Cardiac septum (tissue), 1 donor: ENCODE measurements around the gene GPI. TPM values are rescaled to one million over a fixed set of nuclear protein-coding genes. Genes with fewer than 3 reads are reported as not detected.
"Not testable (repeated sequence)": the region's sequence is repeated elsewhere in the genome, so short reads cannot be mapped to it uniquely, and the experiment has no call there.

Experiments used
- DNase-seq: peaks from one replicate; pipeline ENCODE4 v3.0.0-alpha.2; 2020; ENCODE audit warnings: low spot score
- intact Hi-C: fragments of 100-400 bp; cut with DNase I; formaldehyde crosslinking; loops from one replicate; pipeline ENCODE4 v1.14.0; 2022
- long read RNA-seq: library from polyadenylated mRNA; unstranded; transcript quantifications from one replicate; pipeline ENCODE4 v2.0.0, GENCODE V29; 2021
- total RNA-seq: library from RNA; stranded (reverse); fragmentation: NEBNext Ultra II Directional; extraction: Animal tissue kit (Norgen Biotek cat#: 25700); gene quantifications from one replicate; pipeline ENCODE4 v1.2.1, GENCODE V29; 2021
- donor health status: DM: no; HTN: no; CAD: no.

Gene GPI
- total RNA-seq: 512 TPM
- long read RNA-seq, full-length matches to known transcripts: 472 of 622 reads
- long read RNA-seq, partial matches to known transcripts: 116 of 622 reads
- long read RNA-seq, other reads (novel, unspliced or antisense): 34 of 622 reads

DNA sequence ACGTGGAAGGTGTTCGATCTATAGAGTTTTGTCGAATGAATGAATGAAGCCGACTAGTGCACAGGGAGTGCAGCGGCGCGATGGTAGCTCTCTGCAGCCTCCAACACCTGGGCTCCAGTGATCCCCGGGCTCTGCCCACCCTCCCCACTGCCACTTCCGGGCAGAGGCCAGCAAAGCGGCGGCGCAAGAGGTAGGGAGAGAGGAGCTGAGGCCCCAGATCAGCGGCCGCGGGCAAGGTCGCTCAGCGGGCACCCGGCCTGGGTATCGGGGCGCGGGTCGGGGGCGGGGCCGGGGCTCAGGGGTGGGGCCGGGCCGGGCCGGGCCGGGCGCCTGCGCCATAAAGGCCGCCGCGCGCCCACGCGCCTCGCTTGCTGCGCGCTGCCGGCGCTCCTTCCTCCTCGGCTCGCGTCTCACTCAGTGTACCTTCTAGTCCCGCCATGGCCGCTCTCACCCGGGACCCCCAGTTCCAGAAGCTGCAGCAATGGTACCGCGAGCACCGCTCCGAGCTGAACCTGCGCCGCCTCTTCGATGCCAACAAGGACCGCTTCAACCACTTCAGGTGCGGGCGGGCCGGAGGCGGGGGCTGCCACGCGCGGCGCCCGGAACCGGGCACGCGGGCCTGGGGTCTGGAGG lies at the start of gene GPI:
TSS of gene GPI (plus strand) at position 367 of the 633 bp plus-strand sequence. CDS start at position 438, 71 bp downstream.
- peak; percentile 88 for DNase-seq
- intact Hi-C loops: loop anchor here (2.0 kb wide), 1 partner anchor 66 kb away; no protein-coding TSS in a partner anchor

DNA sequence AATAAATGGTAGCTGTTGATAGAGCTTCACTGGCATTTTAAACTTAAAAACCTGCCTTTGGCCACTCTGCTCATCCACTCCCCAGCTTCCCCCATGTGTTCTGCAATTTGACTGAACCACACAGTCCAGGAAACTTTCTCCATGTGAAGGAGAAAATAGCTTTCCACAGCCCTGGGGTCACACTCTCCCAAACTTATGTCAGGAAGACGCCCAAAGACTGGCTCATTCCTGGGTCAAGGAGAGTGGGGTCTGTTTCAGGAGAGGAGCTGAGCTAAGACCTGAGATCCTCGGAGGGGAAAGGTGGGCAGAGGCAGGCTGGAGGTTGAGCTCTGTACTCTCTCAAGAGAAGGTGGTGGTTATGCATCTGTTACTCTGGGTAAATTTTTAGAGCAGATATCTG lies 48.7 kb upstream of the GPI start:
- no peak for DNase-seq
- intact Hi-C loops: loop anchor here (5.0 kb wide), 1 partner anchor 44 kb away; no protein-coding TSS in a partner anchor

DNA sequence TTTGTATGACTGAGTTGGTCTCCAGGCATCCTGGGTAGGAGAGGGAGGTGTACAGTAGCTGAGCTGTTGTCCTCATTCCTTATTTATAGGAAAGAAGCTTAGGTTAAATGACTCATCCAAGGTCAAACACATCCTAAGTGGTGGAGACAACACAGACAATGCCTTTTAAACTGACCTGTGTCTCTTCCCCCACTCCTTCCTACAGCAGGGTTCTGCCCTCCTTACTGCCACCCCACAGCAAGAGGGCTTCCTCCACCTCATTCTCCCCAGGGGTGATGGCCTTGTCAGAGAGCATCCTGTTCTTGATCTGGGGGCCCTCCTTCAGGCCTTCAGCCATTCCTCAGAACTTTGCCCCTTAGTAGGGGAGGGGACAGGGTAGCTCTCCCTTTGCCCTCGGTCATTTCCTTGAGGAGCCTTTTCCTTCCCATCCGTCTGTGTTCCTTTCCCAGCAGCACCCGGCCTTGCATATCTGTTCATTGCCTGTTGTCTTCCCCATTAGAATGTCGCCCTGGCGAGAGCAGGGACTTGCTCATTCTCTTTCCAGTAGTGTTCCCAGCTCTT lies 48.2 kb upstream of the GPI start:
- DNase-seq: no peak
- intact Hi-C loops: loop anchor here (5.0 kb wide), 1 partner anchor 45 kb away; no protein-coding TSS in a partner anchor

DNA sequence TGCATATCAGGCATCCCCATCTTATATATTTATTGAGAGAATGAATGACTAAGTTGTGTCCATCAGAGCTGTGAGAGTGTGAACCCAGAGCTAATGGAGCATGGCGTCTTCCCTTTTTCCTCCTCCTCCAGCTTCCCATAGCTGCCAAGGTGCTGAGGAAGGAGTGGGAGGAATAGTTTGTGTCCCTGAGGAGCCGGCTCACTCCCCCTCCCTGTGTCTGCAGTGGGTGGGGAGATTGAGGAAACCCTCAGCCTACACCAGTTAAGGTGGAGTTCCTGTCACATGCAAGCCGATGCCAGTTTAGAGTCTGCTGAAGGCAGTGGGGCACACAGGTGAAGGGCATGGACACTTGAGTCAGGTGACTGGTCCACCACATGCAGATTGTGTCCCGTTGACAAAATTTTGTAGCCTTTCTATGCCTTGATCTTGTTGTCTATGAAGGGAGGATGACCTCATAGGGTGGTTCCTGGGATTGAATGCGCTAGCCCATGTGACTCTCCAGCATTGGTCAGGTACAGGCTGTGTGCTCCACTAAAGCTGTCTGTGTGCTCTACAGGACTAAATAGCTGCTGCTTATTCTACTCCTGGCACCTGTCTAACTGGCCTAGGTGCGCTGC lies 47.6 kb upstream of the GPI start:
- intact Hi-C loops: loop anchor here (5.0 kb wide), 1 partner anchor 45 kb away; no protein-coding TSS in a partner anchor
- no peak for DNase-seq

DNA sequence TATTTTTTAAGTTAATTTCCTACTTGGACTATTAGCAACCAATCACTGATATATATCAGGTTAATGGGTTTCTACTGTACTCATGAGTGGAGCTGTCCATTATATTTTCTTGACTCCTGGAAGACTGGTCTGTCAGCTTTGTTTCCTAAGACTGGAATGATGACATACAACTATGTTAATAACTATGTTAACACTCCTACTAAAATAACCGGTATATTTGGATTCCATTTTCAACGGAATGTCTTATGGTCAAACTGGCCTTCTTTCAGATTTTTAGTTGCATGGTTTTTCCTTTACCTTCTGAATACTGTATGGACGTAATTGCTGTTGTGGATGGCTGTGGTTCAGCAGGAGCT lies 45.8 kb upstream of the GPI start:
- intact Hi-C loops: loop anchor here (5.0 kb wide), 1 partner anchor 47 kb away; no protein-coding TSS in a partner anchor
- DNase-seq: no peak

DNA sequence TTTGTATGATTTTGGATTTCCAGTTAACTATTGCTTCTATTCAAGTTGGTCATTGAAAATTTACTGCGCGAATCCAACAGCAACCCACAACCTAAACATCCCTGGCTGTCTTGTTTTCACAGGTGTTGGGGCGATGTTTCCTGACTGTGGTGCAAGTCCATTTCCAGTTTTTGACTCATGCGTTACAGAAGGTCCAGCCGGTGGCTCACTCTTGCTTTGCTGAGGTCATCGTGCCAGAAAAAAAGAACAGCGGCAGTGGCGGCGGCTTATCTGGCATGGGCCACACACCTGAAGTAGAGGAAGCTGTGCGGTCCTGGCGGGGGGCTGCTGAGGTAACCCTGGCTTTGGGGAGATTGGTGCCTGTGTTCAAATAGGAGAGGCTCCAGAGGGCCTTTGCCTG lies 45.2 kb upstream of the GPI start:
- no peak for DNase-seq

DNA sequence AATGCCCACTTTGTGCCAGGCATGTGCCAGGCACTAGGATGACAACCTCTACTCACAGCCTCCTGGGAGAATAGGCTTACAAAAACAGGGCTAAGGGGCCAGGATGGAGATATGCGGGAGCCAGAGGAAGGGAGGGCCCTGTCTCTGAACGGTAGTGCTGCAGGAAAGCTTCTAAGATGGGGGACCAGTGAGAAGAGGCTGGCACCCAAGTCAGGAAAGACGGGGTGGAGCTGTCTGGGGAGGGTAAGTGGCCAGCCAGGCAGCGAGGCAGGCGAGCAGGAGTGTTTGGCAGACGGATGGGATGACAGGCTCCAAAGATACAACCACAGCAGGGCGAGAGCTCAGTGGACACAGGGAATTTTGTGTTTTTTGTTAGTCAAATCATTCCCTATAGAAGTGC lies 44.7 kb upstream of the GPI start:
- intact Hi-C loops: no loop called here
- DNase-seq: no peak

More for the DNA sequence above, 45.2 kb upstream of the GPI start:
- intact Hi-C loops: loop anchor here (5.0 kb wide), 1 partner anchor 47 kb away; no protein-coding TSS in a partner anchor

DNA sequence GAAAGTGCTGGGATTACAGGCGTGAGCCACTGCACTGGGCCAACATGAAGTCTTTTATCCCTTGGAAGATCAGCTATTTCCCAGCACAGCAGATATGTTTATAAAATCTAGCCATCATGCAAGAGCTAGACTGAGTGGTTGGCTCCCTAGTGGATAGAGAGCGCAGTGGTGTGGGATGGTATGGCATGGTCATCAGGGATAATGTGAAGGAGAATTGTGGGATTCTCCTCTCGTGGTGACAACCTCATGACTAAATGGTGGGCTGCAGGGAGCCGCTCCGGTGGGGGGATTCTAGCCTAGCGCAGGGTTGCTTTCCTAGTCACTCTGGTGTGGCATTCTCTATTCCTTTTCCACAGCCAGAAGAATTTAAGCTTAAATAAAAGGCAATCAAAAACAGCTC lies 43.3 kb upstream of the GPI start:
- no peak for DNase-seq
- intact Hi-C loops: no loop called here

DNA sequence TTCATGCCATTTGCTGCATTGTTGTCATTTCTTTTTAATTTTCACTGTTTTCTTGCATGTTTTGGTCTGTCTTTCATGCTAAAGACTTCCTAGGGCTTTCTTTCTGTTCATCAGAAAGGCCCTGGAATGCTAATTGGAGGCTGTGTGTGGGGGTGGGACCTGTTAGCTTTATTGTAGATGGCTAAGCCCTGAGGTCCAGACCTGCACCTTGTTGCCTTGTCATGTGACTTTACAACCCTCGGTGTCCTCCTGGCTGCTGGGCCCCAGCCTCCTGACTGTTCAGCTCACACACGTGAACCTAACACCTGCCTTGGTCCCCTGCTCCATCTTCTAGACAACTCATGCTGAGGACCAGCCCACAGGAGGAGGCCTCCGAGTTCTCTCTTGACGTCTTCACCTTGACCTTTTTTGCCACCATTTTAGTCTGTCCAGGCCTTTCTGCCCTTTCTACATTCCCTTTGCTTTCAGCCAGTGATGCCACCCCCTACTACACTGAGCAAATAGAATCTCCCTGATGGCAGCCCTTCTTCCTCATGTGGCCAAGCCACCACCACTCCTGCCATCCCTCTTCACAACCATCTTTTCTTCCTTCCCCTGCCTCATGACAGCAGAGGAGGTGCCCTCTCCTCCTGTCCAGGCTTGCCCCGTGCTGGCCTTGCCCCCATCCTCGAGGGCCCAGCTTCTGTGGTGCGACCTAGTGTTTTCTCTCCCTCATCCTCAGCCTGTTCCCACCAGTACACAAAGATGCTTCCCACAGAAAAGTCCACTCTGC lies 41.4 kb upstream of the GPI start:
- intact Hi-C loops: no loop called here

DNA sequence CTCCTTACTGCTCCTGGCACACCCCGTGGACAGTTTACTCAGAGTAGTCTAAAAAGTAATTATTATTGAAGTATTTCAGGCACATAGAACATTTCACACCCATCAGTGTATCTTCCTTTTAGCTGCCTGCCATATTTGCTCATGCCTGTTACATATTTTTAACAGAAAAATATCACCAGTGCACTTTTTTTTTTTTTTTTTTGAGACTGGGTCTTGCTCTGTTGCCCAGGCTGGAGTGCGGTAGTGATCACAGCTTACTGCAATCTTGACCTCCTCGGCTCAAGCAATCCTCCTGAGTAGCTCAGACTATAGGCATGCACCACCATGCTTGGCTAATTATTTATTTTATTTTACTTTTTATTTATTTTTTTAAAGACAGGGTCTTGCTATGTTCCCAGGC lies 40.7 kb upstream of the GPI start:
- intact Hi-C loops: no loop called here
- no peak for DNase-seq

More for the DNA sequence above, 41.4 kb upstream of the GPI start:
- DNase-seq: no peak

DNA sequence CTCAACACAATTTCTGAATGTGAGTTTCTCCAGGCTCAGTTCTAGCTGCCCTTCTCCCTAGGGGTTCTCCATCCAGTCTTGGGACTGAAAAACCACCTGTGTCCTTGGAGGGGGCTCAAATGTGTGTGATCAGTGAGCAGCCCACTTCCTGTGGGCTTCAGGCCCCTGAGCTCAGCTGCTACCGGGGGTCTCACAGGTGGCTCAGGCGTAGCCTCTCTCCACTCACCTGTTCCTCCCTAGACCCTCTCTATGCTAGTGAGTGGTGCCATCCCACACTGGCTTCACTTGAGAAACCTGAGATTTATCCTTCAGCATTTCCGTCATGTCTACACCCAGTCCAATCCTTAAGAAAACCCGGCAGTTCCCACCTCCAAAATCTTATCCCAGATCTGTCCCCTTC lies 39.8 kb upstream of the GPI start:
- DNase-seq: no peak
- intact Hi-C loops: no loop called here

DNA sequence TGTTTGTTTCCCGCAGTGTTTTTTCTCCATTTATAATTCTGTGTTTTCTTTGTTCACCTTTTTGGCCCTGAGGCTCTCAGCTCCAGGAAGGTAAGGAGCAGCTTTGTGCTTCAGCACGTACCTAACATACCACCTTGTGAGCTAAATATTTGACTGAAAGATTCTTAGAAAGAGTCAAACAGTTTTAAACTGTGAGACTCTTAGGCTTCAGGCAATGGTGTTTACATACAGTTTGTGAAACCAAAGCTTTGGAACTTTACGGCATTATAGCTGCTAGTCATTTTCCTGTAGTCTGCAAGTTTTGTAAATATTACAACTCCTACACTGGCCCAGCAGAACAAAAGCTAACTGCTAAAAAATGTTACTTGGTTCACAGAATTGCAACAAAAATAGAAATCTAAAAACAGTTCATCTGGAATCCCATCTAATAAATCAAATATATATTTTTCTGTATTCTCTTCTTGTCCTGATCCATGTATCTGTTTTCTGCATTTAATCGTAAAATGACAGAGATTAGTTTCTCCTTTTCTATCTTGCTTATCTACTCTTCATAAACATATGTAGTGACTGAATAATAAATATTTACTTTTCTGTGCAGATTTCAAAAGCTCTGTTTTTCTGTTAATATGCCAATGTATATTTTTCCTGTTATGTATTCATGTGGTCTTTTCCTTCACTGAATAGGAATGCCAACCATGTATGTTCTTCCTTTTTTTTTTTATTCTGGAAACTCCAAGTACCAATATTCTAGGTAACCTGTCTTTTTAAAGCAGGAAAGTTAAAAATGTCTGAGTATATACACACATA lies 38.8 kb upstream of the GPI start:
- intact Hi-C loops: no loop called here
- no peak for DNase-seq

DNA sequence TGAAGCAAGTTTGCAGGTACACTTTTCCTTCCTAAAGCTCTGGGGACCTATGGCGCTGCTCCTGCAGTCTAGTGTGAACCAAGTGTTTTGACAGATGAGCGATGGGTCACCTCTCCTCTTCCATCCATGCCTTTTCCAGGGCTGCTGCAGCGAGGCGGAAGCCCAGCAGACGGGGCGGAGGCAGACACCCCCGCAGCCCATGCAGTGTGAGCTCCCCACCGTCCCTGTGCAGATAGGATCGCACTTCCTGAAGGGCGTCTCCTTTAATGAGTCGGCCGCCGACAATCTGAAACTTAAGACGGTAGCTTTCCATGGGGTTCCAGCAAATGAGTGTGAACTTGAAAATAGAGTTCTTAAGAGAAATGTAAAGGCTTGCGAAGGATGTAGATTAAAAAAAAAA lies 37.1 kb upstream of the GPI start:
- DNase-seq: no peak

DNA sequence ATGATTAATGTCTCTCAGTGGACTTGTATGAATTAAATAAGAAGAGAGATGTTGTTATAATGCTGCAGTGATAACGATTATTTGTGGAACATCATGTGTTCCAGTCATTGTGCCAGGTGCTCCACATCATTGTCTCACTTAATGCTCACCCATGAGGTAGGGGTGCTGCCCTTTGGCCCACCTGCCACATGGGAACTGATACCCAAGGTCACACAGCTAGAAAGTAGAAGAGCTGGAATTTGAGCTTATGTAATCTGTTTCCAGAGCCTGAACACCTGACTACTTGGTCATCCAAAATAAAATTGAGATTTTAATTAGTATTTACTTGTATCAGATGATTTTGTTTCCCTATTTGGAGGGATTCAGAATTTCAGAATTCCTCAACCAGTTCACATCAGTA lies 36.0 kb upstream of the GPI start:
- intact Hi-C loops: no loop called here
- DNase-seq: no peak

More for the DNA sequence above, 37.1 kb upstream of the GPI start:
- intact Hi-C loops: no loop called here

DNA sequence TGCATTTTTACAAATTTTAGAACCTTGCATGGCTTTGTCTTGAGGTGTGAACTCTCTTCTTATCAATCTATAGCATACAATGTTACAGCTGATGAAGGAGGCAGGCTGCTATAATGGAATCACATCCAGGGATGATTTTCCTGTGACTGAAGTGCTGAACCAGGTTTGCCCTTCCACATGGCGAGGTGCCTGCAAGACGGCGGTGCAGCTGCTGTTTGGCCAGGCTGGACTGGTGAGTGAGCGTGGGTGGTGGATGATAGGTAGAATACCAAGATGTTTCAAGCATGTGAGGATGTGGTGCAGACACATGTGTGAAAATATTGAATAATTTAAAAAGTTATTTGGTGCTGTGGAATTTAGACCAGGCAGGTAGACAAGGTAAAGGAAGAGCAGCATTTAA lies 34.9 kb upstream of the GPI start:
- DNase-seq: no peak
- intact Hi-C loops: no loop called here

DNA sequence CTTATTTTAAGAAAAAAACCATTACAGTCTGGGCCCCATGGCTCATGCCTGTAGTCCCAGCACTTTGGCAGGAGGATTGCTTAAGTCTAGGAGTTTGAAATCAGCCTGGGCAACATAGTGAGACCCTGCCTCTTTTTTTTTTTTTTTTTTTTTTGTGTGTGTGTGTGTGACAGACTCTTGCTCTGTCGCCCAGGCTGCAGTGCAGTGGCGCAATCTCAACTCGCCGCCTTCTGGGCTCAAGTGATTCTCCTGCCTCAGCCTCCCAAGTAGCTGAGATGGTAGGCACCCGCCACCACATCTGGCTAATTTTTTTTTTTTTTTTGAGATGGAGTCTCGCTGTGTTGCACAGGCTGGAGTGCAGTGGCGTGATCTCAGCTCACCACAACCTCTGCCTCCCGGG lies 34.4 kb upstream of the GPI start:
- intact Hi-C loops, DNase-seq: not testable (repeated sequence)

DNA sequence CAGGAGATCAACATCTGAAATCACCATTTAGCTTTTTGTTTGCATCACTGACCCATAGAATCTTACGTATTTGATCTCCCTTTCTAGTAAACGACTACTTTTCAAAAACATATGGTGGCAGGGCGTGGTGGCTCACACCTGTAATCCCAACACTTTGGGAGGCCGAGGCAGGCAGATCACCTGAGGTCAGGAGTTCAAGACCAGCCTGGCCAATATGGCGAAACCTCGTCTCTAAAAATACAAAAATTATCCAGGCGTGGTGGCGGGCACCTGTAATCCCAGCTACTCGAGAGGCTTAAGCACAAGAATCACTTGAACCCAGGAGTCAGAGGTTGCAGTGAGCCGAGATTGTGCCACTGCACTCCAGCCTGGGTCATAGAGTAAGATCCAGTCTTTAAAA lies 33.4 kb upstream of the GPI start:
- DNase-seq, intact Hi-C loops: not testable (repeated sequence)

DNA sequence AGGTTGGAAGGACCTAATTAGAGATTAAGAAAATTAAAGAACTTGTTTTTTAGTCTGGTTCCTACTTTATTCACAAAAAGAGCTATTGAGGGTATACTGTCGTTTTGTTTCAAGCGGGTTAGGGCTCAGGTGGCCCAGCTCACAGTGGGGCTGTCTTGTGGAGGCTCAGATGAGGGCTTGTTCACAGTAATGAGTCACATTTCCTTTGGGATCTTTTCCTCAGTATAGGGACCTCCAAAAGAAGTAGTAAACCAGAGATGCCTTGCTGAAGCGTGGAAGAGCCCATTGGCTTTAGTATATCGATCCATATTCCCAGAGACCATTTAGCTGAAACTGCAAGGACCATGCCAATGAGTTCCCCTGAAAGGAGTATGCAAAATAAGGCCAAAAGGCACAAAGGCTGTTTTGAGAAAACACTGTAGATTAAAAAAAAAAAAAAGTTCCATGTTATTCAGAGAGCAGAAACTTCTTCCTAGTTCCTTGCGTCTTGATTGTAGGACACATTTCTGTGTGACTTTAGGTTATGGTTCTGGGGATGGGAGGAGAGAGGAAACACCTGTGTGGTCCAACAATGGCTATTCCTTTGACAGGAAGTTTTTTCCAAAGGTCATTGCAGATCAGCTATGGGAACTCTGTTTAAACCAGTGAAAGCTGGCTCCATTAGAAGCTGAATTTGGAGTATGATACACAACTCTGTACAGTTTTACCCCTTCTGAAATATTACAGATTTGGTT lies 32.8 kb upstream of the GPI start:
- DNase-seq: no peak
- intact Hi-C loops: no loop called here

DNA sequence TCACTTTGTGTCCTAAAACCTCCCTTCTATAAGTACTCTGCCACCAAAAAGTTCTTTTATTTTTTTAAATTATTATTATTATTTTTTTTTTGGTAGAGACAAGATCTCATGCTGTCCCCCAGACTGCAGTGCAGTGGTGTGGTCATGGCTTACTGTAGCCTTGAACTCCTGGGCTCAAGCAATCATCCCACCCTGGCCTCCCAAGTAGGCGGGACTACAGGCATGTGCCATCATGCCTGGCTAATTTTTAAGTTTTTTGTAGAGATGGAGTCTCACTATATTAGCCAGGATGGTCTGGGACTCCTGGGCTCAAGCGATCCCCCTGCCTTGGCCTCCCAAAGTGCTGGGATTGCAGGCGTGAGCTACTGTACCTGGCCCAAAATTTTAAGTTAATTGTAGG lies 29.1 kb upstream of the GPI start:
- no peak for DNase-seq
- intact Hi-C loops: no loop called here
